A549 (cell line): ENCODE results near the gene ETF1. TPM values are rescaled to one million over a fixed set of nuclear protein-coding genes. Genes with fewer than 3 reads are reported as not detected.

Experiments
- ATAC-seq, 2 experiments: fragments of 200-7000 bp in 1 of 2; fragments of >200 bp in 1 of 2; cut with Nextera tagmentation in 1 of 2; cut with Tn5 transposase in 1 of 2; 3 replicates each; pipeline versions ENCODE4 v1.8.0 to v1.9.1; 2018 to 2020; ENCODE audit warnings: mild to moderate bottlenecking in 1 of 2, moderate library complexity in 1 of 2
- CTCF ChIA-PET: fragments of 300-600 bp; sonication (Branson Sonifier 250); formaldehyde crosslinking; extraction: SDS; loops from one replicate; lab custom pipeline; 2021; ENCODE audit warnings: antibody characterized with exemption, inconsistent platforms; lab: Yijun Ruan, JAX
- POLR2A ChIA-PET: fragments of 350-600 bp; formaldehyde crosslinking; extraction: SDS; loops from one replicate; lab custom pipeline; 2021; ENCODE audit warnings: antibody characterized with exemption, inconsistent platforms; lab: Yijun Ruan, JAX
- DNase-seq, 2 experiments: peaks; one replicate each; pipeline versions ENCODE4 v3.0.0 to v3.0.0-alpha.2; 2011 to 2016; ENCODE audit warnings: low read depth in 1 of 2, low spot score in 1 of 2
- FAIRE-seq: peaks from 2 replicates; lab custom pipeline; 2011; peaks lifted over from hg19 to GRCh38; lab: Jason Lieb, UNC
- H3K27ac ChIP-seq, 2 experiments: fragments of >200 bp; sonication (Bioruptor Twin); formaldehyde crosslinking; 3 replicates each; pipeline ENCODE4 v1.5.1; 2016 to 2017
- H3K4me1 ChIP-seq: fragments of >200 bp; sonication (Bioruptor Twin); formaldehyde crosslinking; 3 replicates; pipeline ENCODE4 v1.6.1; 2016
- H3K4me2 ChIP-seq: fragments of >200 bp; sonication (Bioruptor Twin); formaldehyde crosslinking; 3 replicates; pipeline ENCODE4 v1.6.1; 2016
- H3K4me3 ChIP-seq: fragments of >200 bp; sonication (Bioruptor Twin); formaldehyde crosslinking; 3 replicates; pipeline ENCODE4 v1.5.1; 2016
- H3K9me3 ChIP-seq: fragments of >200 bp; sonication (Bioruptor Twin); formaldehyde crosslinking; 3 replicates; pipeline ENCODE4 v1.6.1; 2016
- BHLHE40 ChIP-seq: IDR thresholded peaks from 2 replicates; pipeline ENCODE4 v1.6.1; 2012; ENCODE audit warnings: low read depth, low read length, inconsistent platforms
- CBX2 ChIP-seq: fragments of 200-600 bp; sonication (generic); IDR thresholded peaks from 2 replicates; pipeline ENCODE4 v1.6.1; 2016; ENCODE audit warnings: low read depth, mild to moderate bottlenecking, borderline replicate concordance
- CBX8 ChIP-seq: fragments of 200-600 bp; sonication (generic); IDR thresholded peaks from 2 replicates; pipeline ENCODE4 v1.6.1; 2016
- CEBPB ChIP-seq, 2 experiments: fragments of >200 bp in 1 of 2; sonication (Bioruptor Twin) in 1 of 2; formaldehyde crosslinking in 1 of 2; IDR thresholded peaks; 2 replicates each; pipeline ENCODE4 v1.6.1; 2012 to 2016
- CHD2 ChIP-seq: fragments of 150-350 bp; IDR thresholded peaks from 2 replicates; pipeline ENCODE4 v1.6.1; 2014; ENCODE audit warnings: low read length; ENCODE audit not compliant: partially characterized antibody
- CHD4 ChIP-seq: fragments of 200-600 bp; sonication (generic); IDR thresholded peaks from 2 replicates; pipeline ENCODE4 v1.6.1; 2016; ENCODE audit warnings: antibody characterized with exemption, mild to moderate bottlenecking, borderline replicate concordance
- EHF ChIP-seq: fragments of 250-450 bp; sonication (Bioruptor Pico); IDR thresholded peaks from 2 replicates; pipeline ENCODE4 v1.5.0; 2020; ENCODE audit warnings: mild to moderate bottlenecking
- EHMT2 ChIP-seq: fragments of 200-600 bp; sonication (generic); IDR thresholded peaks from 2 replicates; pipeline ENCODE4 v1.6.1; 2016; ENCODE audit warnings: antibody characterized with exemption, low read depth, mild to moderate bottlenecking, moderate library complexity
- EP300 ChIP-seq, 2 experiments: fragments of >200 bp; sonication (Bioruptor Twin); formaldehyde crosslinking; IDR thresholded peaks; 2 replicates in 1 of 2; 3 replicates in 1 of 2; pipeline ENCODE4 v1.6.1; 2016 to 2017
- ESRRA ChIP-seq: fragments of 150-350 bp; IDR thresholded peaks from 2 replicates; pipeline ENCODE4 v1.6.1; 2014; ENCODE audit warnings: mild to moderate bottlenecking, low read length, borderline replicate concordance
- FOSB ChIP-seq: fragments of 250-450 bp; sonication (Bioruptor Pico); IDR thresholded peaks from 2 replicates; pipeline ENCODE4 v1.5.0; 2020; ENCODE audit warnings: mild to moderate bottlenecking, moderate library complexity
- FOSL2 ChIP-seq, 2 experiments: fragments of 450-650 bp in 1 of 2; fragments of >200 bp in 1 of 2; sonication (Bioruptor Twin) in 1 of 2; formaldehyde crosslinking; IDR thresholded peaks; 2 replicates each; pipeline versions ENCODE4 v1.5.0 to v1.6.1; 2016 to 2020; ENCODE audit warnings: mild to moderate bottlenecking in 1 of 2, moderate library complexity in 1 of 2
- HDAC2 ChIP-seq: fragments of 200-600 bp; sonication (generic); IDR thresholded peaks from 2 replicates; pipeline ENCODE4 v1.6.1; 2016
- HOXB5 ChIP-seq: fragments of 250-450 bp; sonication (Bioruptor Pico); IDR thresholded peaks from 2 replicates; pipeline ENCODE4 v1.5.0; 2020; ENCODE audit warnings: mild to moderate bottlenecking, moderate library complexity
- MAFK ChIP-seq: fragments of 450-650 bp; IDR thresholded peaks from 2 replicates; pipeline ENCODE4 v1.6.1; 2014; ENCODE audit not compliant: partially characterized antibody
- MAZ ChIP-seq: fragments of 150-350 bp; IDR thresholded peaks from 2 replicates; pipeline ENCODE4 v1.6.1; 2014; ENCODE audit warnings: antibody characterized with exemption, low read depth, low read length, borderline replicate concordance
- MYC ChIP-seq: IDR thresholded peaks from 2 replicates; pipeline ENCODE4 v1.6.1; 2012; ENCODE audit warnings: mild to moderate bottlenecking, inconsistent platforms, low read length, improper control_type of control experiment, borderline replicate concordance
- NPAS2 ChIP-seq: fragments of 250-450 bp; sonication (Bioruptor Pico); IDR thresholded peaks from 2 replicates; pipeline ENCODE4 v1.8.0; 2022; ENCODE audit warnings: mild to moderate bottlenecking, moderate library complexity, borderline replicate concordance
- PHF8 ChIP-seq: fragments of 200-600 bp; sonication (generic); IDR thresholded peaks from 2 replicates; pipeline ENCODE4 v1.6.1; 2016; ENCODE audit warnings: low read depth, mild to moderate bottlenecking, antibody characterized with exemption, moderate library complexity, borderline replicate concordance
- POLR2AphosphoS2 ChIP-seq: conservative IDR thresholded peaks from 2 replicates; pipeline ENCODE4 v1.6.1; 2012; ENCODE audit warnings: low read length, improper control_type of control experiment, inconsistent platforms
- RARB ChIP-seq: fragments of 250-450 bp; sonication (Bioruptor Pico); IDR thresholded peaks from 2 replicates; pipeline ENCODE4 v1.8.0; 2021; ENCODE audit warnings: mild to moderate bottlenecking, moderate library complexity
- RCOR1 ChIP-seq: fragments of 150-350 bp; IDR thresholded peaks from 2 replicates; pipeline ENCODE4 v1.6.1; 2014; ENCODE audit warnings: antibody characterized with exemption, low read length, low read depth
- REST ChIP-seq: fragments of 200-600 bp; sonication (generic); IDR thresholded peaks from 2 replicates; pipeline ENCODE4 v1.6.1; 2016; ENCODE audit warnings: antibody characterized with exemption, mild to moderate bottlenecking, moderate library complexity
- SREBF2 ChIP-seq: fragments of 450-650 bp; IDR thresholded peaks from 2 replicates; pipeline ENCODE4 v1.6.1; 2014; ENCODE audit warnings: mild to moderate bottlenecking, moderate library complexity
- TFCP2L1 ChIP-seq: fragments of 250-450 bp; sonication (Bioruptor Pico); IDR thresholded peaks from 2 replicates; pipeline ENCODE4 v1.5.0; 2021; ENCODE audit warnings: mild to moderate bottlenecking
- TP53 ChIP-seq: fragments of 250-450 bp; sonication (Bioruptor Pico); IDR thresholded peaks from 2 replicates; pipeline ENCODE4 v1.5.0; 2021; ENCODE audit warnings: mild to moderate bottlenecking, moderate library complexity
- ZC3H11A ChIP-seq: fragments of 450-650 bp; IDR thresholded peaks from 2 replicates; pipeline ENCODE4 v1.6.1; 2014; ENCODE audit warnings: antibody characterized with exemption, mild to moderate bottlenecking
- ZSCAN20 ChIP-seq: fragments of 250-450 bp; sonication (Bioruptor Pico); IDR thresholded peaks from 2 replicates; pipeline ENCODE4 v1.8.0; 2022; ENCODE audit warnings: mild to moderate bottlenecking, moderate library complexity
- WGBS: methylation state at CpG from one replicate; pipeline ENCODE4 v1.1.6; 2017; ENCODE audit errors: missing lambda C conversion rate; 5-methylcytosine and 5-hydroxymethylcytosine counted together
- polyA plus RNA-seq, 4 experiments: library from polyadenylated mRNA; depleted of rRNA in 3 of 4; stranded (reverse); fragments of >200 nt; fragmentation: RNase III in 1 of 4; extraction: RNeasy Plus Mini Kit Qiagen cat#74134 plus additional on column Dnase treatment in 1 of 4; gene quantifications; 2 replicates in 3 of 4; 3 replicates in 1 of 4; pipeline ENCODE4 v1.2.3, GENCODE V29; 2011 to 2017
- TF ChIP-seq, protein P1 (sequence below): fragments of 250-450 bp; sonication (Bioruptor Pico); IDR thresholded peaks from 2 replicates; pipeline ENCODE4 v1.5.0; 2021; ENCODE audit warnings: mild to moderate bottlenecking, moderate library complexity, borderline replicate concordance
- TF ChIP-seq, protein P2 (sequence below): fragments of 450-650 bp; IDR thresholded peaks from 2 replicates; pipeline ENCODE4 v1.6.1; 2014; ENCODE audit warnings: antibody characterized with exemption

ETF1 gene
- polyA plus RNA-seq, 2 of the 4 experiments (the other 2 are of a cell fraction) = 119 to 161 TPM

DNA sequence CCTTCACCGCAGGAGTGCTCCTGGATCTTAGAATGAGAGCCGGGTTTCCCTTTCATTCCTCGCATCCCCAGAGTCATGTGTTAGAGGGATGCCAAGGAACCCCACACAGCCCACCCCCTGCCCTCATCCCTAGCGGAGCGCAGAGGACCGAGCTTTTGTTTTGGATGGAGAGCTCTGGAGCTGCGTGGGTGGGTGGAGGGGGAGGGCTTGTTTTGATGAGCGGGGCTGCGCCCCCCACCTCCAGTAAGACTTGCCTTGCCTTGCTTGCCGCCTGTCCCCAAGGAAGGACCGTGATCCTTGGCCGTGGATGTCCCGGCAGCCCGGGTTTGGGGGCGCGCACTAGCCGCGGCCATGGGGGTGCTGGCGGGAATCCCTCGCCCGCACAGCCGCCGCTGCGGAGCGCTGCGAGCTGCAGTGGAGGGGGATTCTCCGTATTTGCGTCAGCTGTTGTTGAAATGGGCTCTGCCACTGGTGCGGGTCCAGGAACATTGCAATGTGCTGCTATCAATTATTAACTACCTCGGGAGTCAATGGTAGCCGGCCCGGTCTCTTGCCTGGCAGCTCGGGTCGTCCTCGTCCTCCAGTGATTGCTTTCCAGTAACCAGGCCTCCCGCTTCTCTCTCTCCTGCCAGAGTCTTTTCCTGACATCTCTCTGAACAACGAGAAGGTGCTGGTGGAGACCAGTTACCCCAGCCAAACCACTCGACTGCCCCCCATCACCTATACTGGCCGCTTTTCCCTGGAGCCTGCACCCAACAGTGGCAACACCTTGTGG is 76.7 kb downstream of the ETF1 start (continued):
- TF ChIP-seq, protein P1, sequence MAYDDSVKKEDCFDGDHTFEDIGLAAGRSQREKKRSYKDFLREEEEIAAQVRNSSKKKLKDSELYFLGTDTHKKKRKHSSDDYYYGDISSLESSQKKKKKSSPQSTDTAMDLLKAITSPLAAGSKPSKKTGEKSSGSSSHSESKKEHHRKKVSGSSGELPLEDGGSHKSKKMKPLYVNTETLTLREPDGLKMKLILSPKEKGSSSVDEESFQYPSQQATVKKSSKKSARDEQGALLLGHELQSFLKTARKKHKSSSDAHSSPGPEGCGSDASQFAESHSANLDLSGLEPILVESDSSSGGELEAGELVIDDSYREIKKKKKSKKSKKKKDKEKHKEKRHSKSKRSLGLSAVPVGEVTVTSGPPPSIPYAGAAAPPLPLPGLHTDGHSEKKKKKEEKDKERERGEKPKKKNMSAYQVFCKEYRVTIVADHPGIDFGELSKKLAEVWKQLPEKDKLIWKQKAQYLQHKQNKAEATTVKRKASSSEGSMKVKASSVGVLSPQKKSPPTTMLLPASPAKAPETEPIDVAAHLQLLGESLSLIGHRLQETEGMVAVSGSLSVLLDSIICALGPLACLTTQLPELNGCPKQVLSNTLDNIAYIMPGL (CRISPR knock-in tag) = peak; percentile 64; the same call in 1 of the 2 replicates
- no peak for TF ChIP-seq EHMT2
- TF ChIP-seq FOSB = peak; percentile 78; the same call in 1 of the 2 replicates
- TF ChIP-seq CBX8 = no peak
- TF ChIP-seq POLR2AphosphoS2 = peak; percentile 69; the same call in 1 of the 2 replicates
- no peak for TF ChIP-seq NPAS2 (CRISPR knock-in tag)
- TF ChIP-seq HOXB5 (CRISPR knock-in tag) = peak; percentile 17; the same call in 1 of the 2 replicates
- TF ChIP-seq EHF (CRISPR knock-in tag) = 0 out of 2 replicates have a peak, but pooled peaks have one; percentile 8
- TF ChIP-seq, all 56 proteins: peak for 11

DNA sequence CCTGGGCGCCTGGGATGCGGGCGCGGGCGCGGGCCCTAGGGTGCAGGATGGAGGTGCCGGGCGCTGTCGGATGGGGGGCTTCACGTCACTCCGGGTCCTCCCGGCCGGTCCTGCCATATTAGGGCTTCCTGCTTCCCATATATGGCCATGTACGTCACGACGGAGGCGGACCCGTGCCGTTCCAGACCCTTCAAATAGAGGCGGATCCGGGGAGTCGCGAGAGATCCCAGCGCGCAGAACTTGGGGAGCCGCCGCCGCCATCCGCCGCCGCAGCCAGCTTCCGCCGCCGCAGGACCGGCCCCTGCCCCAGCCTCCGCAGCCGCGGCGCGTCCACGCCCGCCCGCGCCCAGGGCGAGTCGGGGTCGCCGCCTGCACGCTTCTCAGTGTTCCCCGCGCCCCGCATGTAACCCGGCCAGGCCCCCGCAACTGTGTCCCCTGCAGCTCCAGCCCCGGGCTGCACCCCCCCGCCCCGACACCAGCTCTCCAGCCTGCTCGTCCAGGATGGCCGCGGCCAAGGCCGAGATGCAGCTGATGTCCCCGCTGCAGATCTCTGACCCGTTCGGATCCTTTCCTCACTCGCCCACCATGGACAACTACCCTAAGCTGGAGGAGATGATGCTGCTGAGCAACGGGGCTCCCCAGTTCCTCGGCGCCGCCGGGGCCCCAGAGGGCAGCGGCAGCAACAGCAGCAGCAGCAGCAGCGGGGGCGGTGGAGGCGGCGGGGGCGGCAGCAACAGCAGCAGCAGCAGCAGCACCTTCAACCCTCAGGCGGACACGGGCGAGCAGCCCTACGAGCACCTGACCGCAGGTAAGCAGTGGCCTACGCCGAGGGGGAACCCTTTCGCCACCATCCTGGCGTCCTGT is 77.5 kb downstream of the ETF1 start, which contains the start of gene EGR1:
Gene EGR1 (plus strand): TSS at position 219 of the 864 bp plus-strand sequence. CDS start 283 bp downstream, at position 502.
- peak within 1 kb of the TSS; percentile 95 for H3K4me2 ChIP-seq
- H3K27ac ChIP-seq = peak within 1 kb of the TSS; percentile 95 to 96
- ATAC-seq (peak; percentile 49 to 58), FAIRE-seq (no peak), DNase-seq (peak; percentile 88 to 94)
- H3K9me3 ChIP-seq = no peaks in the 10 kb centered on the region
- 17% methylated on average over 25 of the region's 85 CpGs for WGBS
- H3K4me1 ChIP-seq = peaks cover 12% of the 10 kb centered on the region
- ChIA-PET CTCF (interaction anchor here (0.6 to 14.7 kb wide), 14 partner anchors 8 to 302 kb away, joined by 3 to 199 read pairs (median 6); no protein-coding TSS in a partner anchor), POLR2A (interaction anchor here (0.6 to 3.3 kb wide), 23 partner anchors 8 to 797 kb away, joined by 3 to 34 read pairs (median 4); partner anchors contain the start of genes CDC23, CDC25C, ETF1 and FAM53C)
- H3K4me3 ChIP-seq = peak within 1 kb of the TSS; percentile 66
- no peak; the same call in 1 of the 2 replicates for TF ChIP-seq TP53
- no peak for TF ChIP-seq MYC
- TF ChIP-seq ESRRA = no peak
- TF ChIP-seq CEBPB (IDR thresholded peaks at IDR 0.05) = no peak
- no peak for TF ChIP-seq FOSL2 (IDR thresholded peaks at IDR 0.05)
- TF ChIP-seq FOSL2 (CRISPR knock-in tag; IDR thresholded peaks at IDR 0.05) = no peak
- peak; percentile 45 for TF ChIP-seq PHF8
- TF ChIP-seq POLR2AphosphoS2 = peak; percentile 78; the same call in 1 of the 2 replicates
- no peak for TF ChIP-seq FOSB
- no peak for TF ChIP-seq RCOR1
- no peak for TF ChIP-seq CBX2
- no peak for TF ChIP-seq SREBF2
- TF ChIP-seq MAZ = 0 out of 2 replicates have a peak, but pooled peaks have one; percentile 1
- peak; percentile 48 for TF ChIP-seq REST
- no peak for TF ChIP-seq MAFK
- no peak for TF ChIP-seq EP300 (IDR thresholded peaks at IDR 0.05)
- no peak for TF ChIP-seq HDAC2
- TF ChIP-seq CHD4 = no peak
- no peak for TF ChIP-seq CHD2
- no peak for TF ChIP-seq BHLHE40
- TF ChIP-seq, protein P2, sequence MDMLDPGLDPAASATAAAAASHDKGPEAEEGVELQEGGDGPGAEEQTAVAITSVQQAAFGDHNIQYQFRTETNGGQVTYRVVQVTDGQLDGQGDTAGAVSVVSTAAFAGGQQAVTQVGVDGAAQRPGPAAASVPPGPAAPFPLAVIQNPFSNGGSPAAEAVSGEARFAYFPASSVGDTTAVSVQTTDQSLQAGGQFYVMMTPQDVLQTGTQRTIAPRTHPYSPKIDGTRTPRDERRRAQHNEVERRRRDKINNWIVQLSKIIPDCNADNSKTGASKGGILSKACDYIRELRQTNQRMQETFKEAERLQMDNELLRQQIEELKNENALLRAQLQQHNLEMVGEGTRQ = peak; percentile 64
- no peak for TF ChIP-seq ZSCAN20
- TF ChIP-seq ZC3H11A = no peak
- no peak for TF ChIP-seq NPAS2 (CRISPR knock-in tag)
- no peak for TF ChIP-seq TFCP2L1 (CRISPR knock-in tag)
- TF ChIP-seq EHMT2 = no peak
- TF ChIP-seq RARB (CRISPR knock-in tag) = no peak
